SHP77 (cell line): ENCODE results near the gene SPAG16.
"Not testable (repeated sequence)": the region's sequence is repeated elsewhere in the genome, so short reads cannot be mapped to it uniquely, and the experiment has no call there.

ENCODE experiments used
- DNase-seq, 2 experiments: peaks; one replicate each; lab custom pipeline; 2025; lab: John Stamatoyannopoulos, UW

The SPAG16 gene

GRCh38 chr2:213271947-213272346 is 12.3 kb upstream of the SPAG16 start:
- DNase-seq: no peak

GRCh38 chr2:213274143-213274542 is 10.1 kb upstream of the SPAG16 start:
- no peak for DNase-seq

- DNase-seq: no peak
Observed at GRCh38 chr2:213275265-213275664, 9.0 kb upstream of the SPAG16 start.

- not testable (repeated sequence) for DNase-seq
Observed at GRCh38 chr2:213277134-213277533, 7.1 kb upstream of the SPAG16 start.

- no peak for DNase-seq
Observed at GRCh38 chr2:213279116-213279620, 5.1 kb upstream of the SPAG16 start.

- DNase-seq: no peak
Observed at GRCh38 chr2:213279971-213280370, 4.3 kb upstream of the SPAG16 start.

- DNase-seq: no peak
Observed at GRCh38 chr2:213281156-213281555, 3.1 kb upstream of the SPAG16 start.

GRCh38 chr2:213285404-213285803 is 1.1 kb downstream of the SPAG16 start:
- no peak for DNase-seq

GRCh38 chr2:213286161-213286560 is 1.9 kb downstream of the SPAG16 start:
- DNase-seq: no peak

- no peak for DNase-seq
Observed at GRCh38 chr2:213288913-213289700, 4.8 kb downstream of the SPAG16 start.

GRCh38 chr2:213290501-213290900 is 6.2 kb downstream of the SPAG16 start:
- DNase-seq: no peak

- DNase-seq: no peak
Observed at GRCh38 chr2:213296270-213296669, 12.0 kb downstream of the SPAG16 start.

GRCh38 chr2:213306316-213306942 is 22.2 kb downstream of the SPAG16 start:
- no peak for DNase-seq

- no peak for DNase-seq
Observed at GRCh38 chr2:213315168-213315876, 31.1 kb downstream of the SPAG16 start.

GRCh38 chr2:213316001-213316735 is 31.9 kb downstream of the SPAG16 start:
- no peak for DNase-seq

GRCh38 chr2:213317929-213318328 is 33.7 kb downstream of the SPAG16 start:
- DNase-seq: no peak

GRCh38 chr2:213320604-213321003 is 36.3 kb downstream of the SPAG16 start:
- DNase-seq: no peak

GRCh38 chr2:213336253-213336770 is 52.0 kb downstream of the SPAG16 start:
- DNase-seq: no peak

GRCh38 chr2:213353419-213353818 is 69.2 kb downstream of the SPAG16 start:
- DNase-seq: no peak

GRCh38 chr2:213376644-213377043 is 92.4 kb downstream of the SPAG16 start:
- DNase-seq: no peak

- DNase-seq: not testable (repeated sequence)
Observed at GRCh38 chr2:213407027-213407426, 122.8 kb downstream of the SPAG16 start.
